HepG2 (cell line): ENCODE data around the gene LGI4. TPM values are rescaled to one million over a fixed set of nuclear protein-coding genes. Genes with fewer than 3 reads are reported as not detected.

Experiments used
- ETV5 ChIP-seq: IDR thresholded peaks from 2 replicates; pipeline ENCODE4 v1.6.1; 2018; ENCODE audit warnings: missing biosample characterization, missing genetic modification reagents, inconsistent platforms, borderline replicate concordance
- GABPA ChIP-seq, 2 experiments: IDR thresholded peaks; 2 replicates each; pipeline ENCODE4 v1.6.1; 2011 to 2016; ENCODE audit warnings: low read depth in 2 of 2, low read length in 1 of 2, missing biosample characterization in 1 of 2, missing genetic modification characterization in 1 of 2
- HNRNPK ChIP-seq: fragments of 200-400 bp; formaldehyde crosslinking; IDR thresholded peaks from 2 replicates; pipeline ENCODE4 v1.6.1; 2018; ENCODE audit warnings: low read length, low read depth, moderate library complexity, mild to moderate bottlenecking; ENCODE audit not compliant: poor library complexity, severe bottlenecking
- IRF2 ChIP-seq: IDR thresholded peaks from 2 replicates; pipeline ENCODE4 v1.6.1; 2018; ENCODE audit warnings: missing genetic modification reagents, missing compliant biosample characterization
- LCORL ChIP-seq, 2 experiments: fragments of 450-650 bp in 1 of 2; sonication (generic) in 1 of 2; formaldehyde crosslinking in 1 of 2; IDR thresholded peaks; 2 replicates each; pipeline versions ENCODE4 v1.5.0 to v1.6.1; 2017 to 2020; ENCODE audit warnings: antibody characterized with exemption in 1 of 2, missing genetic modification reagents in 1 of 2
- MAZ ChIP-seq, 2 experiments: sonication (generic) in 1 of 2; formaldehyde crosslinking in 1 of 2; IDR thresholded peaks; 2 replicates each; pipeline versions ENCODE4 v1.5.0 to v1.6.1; 2012 to 2020; ENCODE audit warnings: low read depth in 2 of 2, mild to moderate bottlenecking in 2 of 2, borderline replicate concordance in 1 of 2, improper control_type of control experiment in 1 of 2, low read length in 1 of 2, missing genetic modification reagents in 1 of 2, moderate library complexity in 1 of 2
- NFYB ChIP-seq: sonication (generic); formaldehyde crosslinking; IDR thresholded peaks from 2 replicates; pipeline ENCODE4 v1.4.0; 2020; ENCODE audit warnings: missing genetic modification reagents
- RXRB ChIP-seq: IDR thresholded peaks from 2 replicates; pipeline ENCODE4 v1.6.1; 2016; ENCODE audit warnings: borderline replicate concordance, missing genetic modification reagents, missing compliant biosample characterization
- ZBTB20 ChIP-seq: sonication (generic); formaldehyde crosslinking; IDR thresholded peaks from 2 replicates; pipeline ENCODE4 v1.8.1; 2023; ENCODE audit warnings: missing genetic modification reagents, low read depth, mild to moderate bottlenecking, borderline replicate concordance
- ZMAT3 ChIP-seq: sonication (generic); formaldehyde crosslinking; conservative IDR thresholded peaks from 2 replicates; pipeline ENCODE4 v1.7.0; 2021; ENCODE audit warnings: missing genetic modification reagents
- ZNF124 ChIP-seq: sonication (generic); formaldehyde crosslinking; IDR thresholded peaks from 2 replicates; pipeline ENCODE4 v1.4.0; 2020; ENCODE audit warnings: missing genetic modification reagents
- ZNF343 ChIP-seq: sonication (generic); formaldehyde crosslinking; IDR thresholded peaks from 2 replicates; pipeline ENCODE4 v1.4.0; 2020; ENCODE audit warnings: mild to moderate bottlenecking, missing genetic modification reagents
- ZNF44 ChIP-seq: sonication (generic); formaldehyde crosslinking; IDR thresholded peaks from 2 replicates; pipeline ENCODE4 v1.5.1; 2020; ENCODE audit warnings: mild to moderate bottlenecking, missing genetic modification reagents
- ZNF598 ChIP-seq: sonication (generic); formaldehyde crosslinking; IDR thresholded peaks from 2 replicates; pipeline ENCODE4 v1.5.1; 2020; ENCODE audit warnings: mild to moderate bottlenecking, missing genetic modification reagents, borderline replicate concordance
- polyA plus RNA-seq, 8 experiments: library from polyadenylated mRNA; depleted of rRNA in 3 of 8; stranded (reverse) in 7 of 8; unstranded in 1 of 8; fragments of >200 nt; fragmentation: Illumina TruSeq in 4 of 8; extraction: Trizol in 4 of 8; gene quantifications; 2 replicates each; pipeline versions ENCODE4 v1.2.1 to v1.2.3, GENCODE V29; 2011 to 2016; ENCODE audit warnings: low read depth in 4 of 8, missing spikeins in 1 of 8, mixed read lengths in 1 of 8; ENCODE audit not compliant: insufficient read depth in 1 of 8
- total RNA-seq, 5 experiments: library from RNA; depleted of rRNA; stranded (reverse); fragments of >200 nt; fragmentation: Illumina TruSeq; extraction: Trizol; gene quantifications; 2 replicates each; pipeline ENCODE4 v1.2.3, GENCODE V29; 2016; ENCODE audit warnings: low read depth in 1 of 5
- TF ChIP-seq, protein P1 (sequence below): sonication (generic); formaldehyde crosslinking; IDR thresholded peaks from 2 replicates; pipeline ENCODE4 v1.5.0; 2020; ENCODE audit warnings: missing genetic modification reagents
- TF ChIP-seq, protein P2 (sequence below): sonication (generic); formaldehyde crosslinking; IDR thresholded peaks from 2 replicates; pipeline ENCODE4 v1.4.0; 2020; ENCODE audit warnings: mild to moderate bottlenecking, low read depth, missing genetic modification reagents
- TF ChIP-seq, protein P3 (sequence below): sonication (generic); formaldehyde crosslinking; IDR thresholded peaks from 2 replicates; pipeline ENCODE4 v1.4.0; 2020; ENCODE audit warnings: low read depth, mild to moderate bottlenecking, missing genetic modification reagents
- TF ChIP-seq, protein P4 (sequence below): sonication (generic); formaldehyde crosslinking; IDR thresholded peaks from 2 replicates; pipeline ENCODE4 v1.9.0; 2022; ENCODE audit warnings: missing genetic modification reagents, mild to moderate bottlenecking, borderline replicate concordance
- TF ChIP-seq, protein P5 (sequence below): sonication (generic); formaldehyde crosslinking; IDR thresholded peaks from 2 replicates; pipeline ENCODE4 v1.4.0; 2020; ENCODE audit warnings: missing genetic modification reagents

The LGI4 gene
- total and polyA plus RNA-seq, 2 of the 13 experiments (the other 11 are each of a cell fraction or from before 2014, with no cell fraction given) = 2.8 TPM; not detected in 1

DNA sequence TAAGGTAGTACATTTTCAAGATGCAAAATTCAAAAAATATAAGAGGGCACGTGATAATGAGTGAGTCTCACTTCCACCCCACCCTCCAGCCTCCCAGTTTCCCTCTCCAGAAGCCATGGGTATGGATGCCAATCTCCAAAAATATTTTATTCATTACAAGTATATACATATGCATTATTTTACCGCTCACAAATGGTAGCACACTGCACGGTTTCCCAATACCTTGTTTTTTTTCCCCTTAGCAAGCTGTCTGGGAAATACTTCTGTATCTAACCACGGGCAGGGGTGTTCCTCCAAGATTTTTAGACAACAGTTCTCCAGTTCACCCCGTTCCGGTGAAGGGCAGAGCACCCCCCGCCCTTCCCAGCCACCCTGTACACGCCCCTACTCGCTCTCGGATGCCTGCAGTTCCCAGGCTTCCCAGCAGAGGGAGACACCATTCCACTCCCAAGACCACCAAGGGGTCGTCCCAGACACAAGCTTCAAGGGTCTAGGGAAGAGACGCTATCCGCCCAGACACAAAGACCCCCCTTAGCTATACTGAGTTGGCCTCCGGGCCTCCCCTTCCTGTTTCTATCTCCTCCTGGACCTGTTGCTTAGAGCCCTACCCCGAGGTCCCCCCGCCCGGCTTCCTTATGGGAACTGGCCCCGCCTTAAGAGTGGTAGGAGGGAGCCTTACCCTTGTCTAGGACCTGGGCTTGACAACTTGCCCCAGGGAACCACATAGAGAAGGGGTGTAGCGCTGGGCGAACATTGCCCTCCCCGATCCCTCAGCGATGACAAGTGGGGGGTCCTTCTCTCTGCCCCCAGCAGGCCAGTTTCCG, 20.3 kb downstream of the LGI4 start (continued):
- TF ChIP-seq, protein P1, sequence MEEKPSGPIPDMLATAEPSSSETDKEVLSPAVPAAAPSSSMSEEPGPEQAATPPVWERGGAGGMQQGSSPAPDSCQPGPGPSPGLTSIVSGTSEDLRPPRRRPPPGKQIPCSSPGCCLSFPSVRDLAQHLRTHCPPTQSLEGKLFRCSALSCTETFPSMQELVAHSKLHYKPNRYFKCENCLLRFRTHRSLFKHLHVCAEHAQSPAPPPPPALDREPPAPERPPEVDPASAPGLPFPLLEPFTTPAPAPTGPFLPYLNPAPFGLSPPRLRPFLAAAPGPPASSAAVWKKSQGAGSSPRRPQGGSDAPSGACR (CRISPR knock-in tag) = 0 out of 2 replicates have a peak, but pooled peaks have one; percentile 39
- TF ChIP-seq, protein P2, sequence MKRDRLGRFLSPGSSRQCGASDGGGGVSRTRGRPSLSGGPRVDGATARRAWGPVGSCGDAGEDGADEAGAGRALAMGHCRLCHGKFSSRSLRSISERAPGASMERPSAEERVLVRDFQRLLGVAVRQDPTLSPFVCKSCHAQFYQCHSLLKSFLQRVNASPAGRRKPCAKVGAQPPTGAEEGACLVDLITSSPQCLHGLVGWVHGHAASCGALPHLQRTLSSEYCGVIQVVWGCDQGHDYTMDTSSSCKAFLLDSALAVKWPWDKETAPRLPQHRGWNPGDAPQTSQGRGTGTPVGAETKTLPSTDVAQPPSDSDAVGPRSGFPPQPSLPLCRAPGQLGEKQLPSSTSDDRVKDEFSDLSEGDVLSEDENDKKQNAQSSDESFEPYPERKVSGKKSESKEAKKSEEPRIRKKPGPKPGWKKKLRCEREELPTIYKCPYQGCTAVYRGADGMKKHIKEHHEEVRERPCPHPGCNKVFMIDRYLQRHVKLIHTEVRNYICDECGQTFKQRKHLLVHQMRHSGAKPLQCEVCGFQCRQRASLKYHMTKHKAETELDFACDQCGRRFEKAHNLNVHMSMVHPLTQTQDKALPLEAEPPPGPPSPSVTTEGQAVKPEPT = 0 out of 2 replicates have a peak, but pooled peaks have one; percentile 17
- TF ChIP-seq ZNF598 (peak; percentile 62; the same call in 1 of the 2 replicates), ZNF343 (CRISPR knock-in tag) (no peak), ZNF124 (CRISPR knock-in tag) (no peak), ZBTB20 (peak; percentile 25; the same call in 1 of the 2 replicates), ZNF44 (peak; percentile 47; the same call in 1 of the 2 replicates), GABPA (IDR thresholded peaks at IDR 0.05; ENCODE audit: low read depth, low read length) (no peak), GABPA (CRISPR knock-in tag; IDR thresholded peaks at IDR 0.05; ENCODE audit: low read depth) (0 out of 2 replicates have a peak, but pooled peaks have one; percentile 34), NFYB (CRISPR knock-in tag) (no peak), ETV5 (CRISPR knock-in tag) (peak; percentile 22; the same call in 1 of the 2 replicates), MAZ (IDR thresholded peaks at IDR 0.05; ENCODE audit: borderline replicate concordance, low read depth, low read length) (0 out of 2 replicates have a peak, but pooled peaks have one; percentile 22), MAZ (CRISPR knock-in tag; IDR thresholded peaks at IDR 0.05; ENCODE audit: low read depth) (no peak), ZMAT3 (0 out of 2 replicates have a peak, but pooled peaks have one; percentile 56), LCORL (IDR thresholded peaks at IDR 0.05) (no peak), LCORL (CRISPR knock-in tag; IDR thresholded peaks at IDR 0.05) (peak; percentile 71), HNRNPK (no peak), IRF2 (CRISPR knock-in tag) (no peak), RXRB (CRISPR knock-in tag) (peak; percentile 48; the same call in 1 of the 2 replicates)
- TF ChIP-seq, protein P3, sequence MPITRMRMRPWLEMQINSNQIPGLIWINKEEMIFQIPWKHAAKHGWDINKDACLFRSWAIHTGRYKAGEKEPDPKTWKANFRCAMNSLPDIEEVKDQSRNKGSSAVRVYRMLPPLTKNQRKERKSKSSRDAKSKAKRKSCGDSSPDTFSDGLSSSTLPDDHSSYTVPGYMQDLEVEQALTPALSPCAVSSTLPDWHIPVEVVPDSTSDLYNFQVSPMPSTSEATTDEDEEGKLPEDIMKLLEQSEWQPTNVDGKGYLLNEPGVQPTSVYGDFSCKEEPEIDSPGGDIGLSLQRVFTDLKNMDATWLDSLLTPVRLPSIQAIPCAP (CRISPR knock-in tag) = no peak
- TF ChIP-seq, protein P4, sequence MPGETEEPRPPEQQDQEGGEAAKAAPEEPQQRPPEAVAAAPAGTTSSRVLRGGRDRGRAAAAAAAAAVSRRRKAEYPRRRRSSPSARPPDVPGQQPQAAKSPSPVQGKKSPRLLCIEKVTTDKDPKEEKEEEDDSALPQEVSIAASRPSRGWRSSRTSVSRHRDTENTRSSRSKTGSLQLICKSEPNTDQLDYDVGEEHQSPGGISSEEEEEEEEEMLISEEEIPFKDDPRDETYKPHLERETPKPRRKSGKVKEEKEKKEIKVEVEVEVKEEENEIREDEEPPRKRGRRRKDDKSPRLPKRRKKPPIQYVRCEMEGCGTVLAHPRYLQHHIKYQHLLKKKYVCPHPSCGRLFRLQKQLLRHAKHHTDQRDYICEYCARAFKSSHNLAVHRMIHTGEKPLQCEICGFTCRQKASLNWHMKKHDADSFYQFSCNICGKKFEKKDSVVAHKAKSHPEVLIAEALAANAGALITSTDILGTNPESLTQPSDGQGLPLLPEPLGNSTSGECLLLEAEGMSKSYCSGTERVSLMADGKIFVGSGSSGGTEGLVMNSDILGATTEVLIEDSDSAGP (CRISPR knock-in tag) = peak; percentile 28; the same call in 1 of the 2 replicates
- TF ChIP-seq, protein P5, sequence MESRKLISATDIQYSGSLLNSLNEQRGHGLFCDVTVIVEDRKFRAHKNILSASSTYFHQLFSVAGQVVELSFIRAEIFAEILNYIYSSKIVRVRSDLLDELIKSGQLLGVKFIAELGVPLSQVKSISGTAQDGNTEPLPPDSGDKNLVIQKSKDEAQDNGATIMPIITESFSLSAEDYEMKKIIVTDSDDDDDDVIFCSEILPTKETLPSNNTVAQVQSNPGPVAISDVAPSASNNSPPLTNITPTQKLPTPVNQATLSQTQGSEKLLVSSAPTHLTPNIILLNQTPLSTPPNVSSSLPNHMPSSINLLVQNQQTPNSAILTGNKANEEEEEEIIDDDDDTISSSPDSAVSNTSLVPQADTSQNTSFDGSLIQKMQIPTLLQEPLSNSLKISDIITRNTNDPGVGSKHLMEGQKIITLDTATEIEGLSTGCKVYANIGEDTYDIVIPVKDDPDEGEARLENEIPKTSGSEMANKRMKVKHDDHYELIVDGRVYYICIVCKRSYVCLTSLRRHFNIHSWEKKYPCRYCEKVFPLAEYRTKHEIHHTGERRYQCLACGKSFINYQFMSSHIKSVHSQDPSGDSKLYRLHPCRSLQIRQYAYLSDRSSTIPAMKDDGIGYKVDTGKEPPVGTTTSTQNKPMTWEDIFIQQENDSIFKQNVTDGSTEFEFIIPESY (CRISPR knock-in tag) = no peak
